Activated naive CD8-positive, alpha-beta T cell treated with anti-CD3 and anti-CD28 coated beads, Interleukin-2, amount 50 U/mL, for 24 hours (primary cell): ENCODE results near the gene ABCC11.
"Not testable (repeated sequence)": the region's sequence is repeated elsewhere in the genome, so short reads cannot be mapped to it uniquely, and the experiment has no call there.

Source experiments
- ATAC-seq: fragments of 150-1000 bp; cut with Tn5 transposase; one replicate; pipeline ENCODE4 v1.10.0; 2021
- DNase-seq: peaks from one replicate; pipeline ENCODE4 v3.0.0; 2021
- H3K27ac Mint-ChIP-seq: one replicate; pipeline ENCODE4 v1.8.0; 2021; ENCODE audit warnings: mild to moderate bottlenecking, mixed read lengths
- H3K27me3 Mint-ChIP-seq: one replicate; pipeline ENCODE4 v1.8.0; 2021; ENCODE audit warnings: mixed read lengths
- H3K36me3 Mint-ChIP-seq: one replicate; pipeline ENCODE4 v1.8.0; 2021; ENCODE audit warnings: low read depth, mixed read lengths
- H3K4me1 Mint-ChIP-seq: one replicate; pipeline ENCODE4 v1.8.0; 2021; ENCODE audit warnings: mixed read lengths
- H3K4me3 Mint-ChIP-seq: one replicate; pipeline ENCODE4 v1.8.0; 2021; ENCODE audit warnings: mild to moderate bottlenecking, moderate library complexity, mixed read lengths
- H3K9me3 Mint-ChIP-seq: one replicate; pipeline ENCODE4 v1.8.0; 2021; ENCODE audit warnings: mixed read lengths

The ABCC11 gene

GRCh38 chr16:48271728-48272127, 24.4 kb upstream of the ABCC11 start:
- Mint-ChIP-seq H3K9me3 (no peaks in the 10 kb centered on the region), H3K27ac (no peak overlapping the region), H3K36me3 (peaks cover 10% of the 10 kb centered on the region), H3K4me1 (peaks cover 2% of the 10 kb centered on the region), H3K27me3 (no peaks in the 10 kb centered on the region), H3K4me3 (no peak overlapping the region)
- ATAC-seq (no peak), DNase-seq (no peak)

DNA sequence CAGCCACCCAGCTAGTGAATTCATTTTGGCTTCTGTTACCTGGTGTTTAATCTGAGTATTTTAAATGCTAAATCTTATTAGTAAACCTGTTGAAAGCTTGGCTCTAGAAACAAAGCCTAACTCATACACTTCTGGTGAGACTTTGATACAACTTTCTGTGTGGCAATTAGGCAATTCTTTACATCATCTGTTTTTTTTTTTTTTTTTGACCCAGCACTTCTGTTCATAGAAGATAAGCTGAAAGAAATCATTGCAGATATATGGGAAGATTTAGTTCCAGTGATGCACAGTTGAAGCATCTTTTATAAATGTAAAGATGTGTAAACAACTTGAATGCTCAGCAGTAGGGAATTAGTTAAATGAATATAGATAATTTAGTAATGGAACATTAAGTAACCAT, 21.7 kb upstream of the ABCC11 start:
- peaks cover 26% of the 10 kb centered on the region for H3K36me3 Mint-ChIP-seq
- no peaks in the 10 kb centered on the region for H3K27me3 Mint-ChIP-seq
- no peak overlapping the region for H3K4me3 Mint-ChIP-seq
- H3K4me1 Mint-ChIP-seq: peaks cover 7% of the 10 kb centered on the region
- no peak overlapping the region for H3K27ac Mint-ChIP-seq
- DNase-seq (no peak), ATAC-seq (no peak)
- H3K9me3 Mint-ChIP-seq: no peaks in the 10 kb centered on the region

GRCh38 chr16:48262631-48263030, 15.3 kb upstream of the ABCC11 start:
- no peak overlapping the region for H3K27ac Mint-ChIP-seq
- peaks cover 5% of the 10 kb centered on the region for H3K4me1 Mint-ChIP-seq
- ATAC-seq (no peak), DNase-seq (no peak)
- no peak overlapping the region for H3K4me3 Mint-ChIP-seq
- peaks cover 7% of the 10 kb centered on the region for H3K9me3 Mint-ChIP-seq
- no peaks in the 10 kb centered on the region for H3K27me3 Mint-ChIP-seq
- H3K36me3 Mint-ChIP-seq: peaks cover 59% of the 10 kb centered on the region

- no peak for ATAC-seq
- Mint-ChIP-seq H3K9me3 (peaks cover 7% of the 10 kb centered on the region), H3K27ac (no peak overlapping the region), H3K36me3 (peaks cover 62% of the 10 kb centered on the region), H3K4me3 (no peak overlapping the region), H3K27me3 (no peaks in the 10 kb centered on the region), H3K4me1 (peaks cover 5% of the 10 kb centered on the region)
- DNase-seq: no peak
These were observed 14.2 kb upstream of the ABCC11 start for GRCh38 chr16:48261569-48261968.

DNA sequence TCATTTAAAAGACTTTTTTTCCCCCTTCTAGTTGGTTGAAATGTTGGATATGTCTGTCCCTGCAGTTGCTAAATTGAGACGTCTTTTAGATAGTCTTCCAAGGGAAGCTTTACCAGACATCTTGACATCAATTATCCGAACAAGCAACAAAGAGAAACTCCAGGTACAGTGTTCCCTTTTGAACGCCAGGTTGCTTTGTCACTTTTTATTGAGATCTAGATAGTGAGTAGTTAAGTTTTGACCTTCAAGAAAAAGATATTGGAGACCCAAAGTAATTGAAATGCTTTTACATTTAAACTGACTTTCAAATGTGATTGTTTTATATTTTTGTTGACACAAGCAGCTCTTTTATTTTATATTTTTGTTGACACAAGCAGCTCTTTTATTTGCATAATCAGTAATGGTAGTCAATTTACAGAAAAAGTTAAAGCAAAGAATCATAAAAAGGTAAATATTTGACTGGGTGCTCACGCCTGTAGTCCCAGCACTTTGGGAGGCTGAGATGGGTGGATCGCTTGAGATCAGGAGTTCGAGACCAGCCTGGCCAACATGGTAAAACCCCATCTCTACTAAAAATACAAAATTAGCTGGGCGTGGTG, 9.3 kb upstream of the ABCC11 start:
- H3K9me3 Mint-ChIP-seq: no peaks in the 10 kb centered on the region
- H3K27ac Mint-ChIP-seq: no peak overlapping the region
- no peaks in the 10 kb centered on the region for H3K27me3 Mint-ChIP-seq
- DNase-seq (no peak), ATAC-seq (no peak)
- H3K36me3 Mint-ChIP-seq: peaks cover 53% of the 10 kb centered on the region
- H3K4me1 Mint-ChIP-seq: no peaks in the 10 kb centered on the region
- H3K4me3 Mint-ChIP-seq: no peak overlapping the region

GRCh38 chr16:48252013-48252412, 4.7 kb upstream of the ABCC11 start:
- H3K4me3 Mint-ChIP-seq: no peak overlapping the region
- no peaks in the 10 kb centered on the region for H3K27me3 Mint-ChIP-seq
- no peaks in the 10 kb centered on the region for H3K9me3 Mint-ChIP-seq
- DNase-seq (no peak), ATAC-seq (no peak)
- H3K36me3 Mint-ChIP-seq: peaks cover 30% of the 10 kb centered on the region
- no peak overlapping the region for H3K27ac Mint-ChIP-seq
- peaks cover 14% of the 10 kb centered on the region for H3K4me1 Mint-ChIP-seq

- DNase-seq (no peak), ATAC-seq (no peak)
- Mint-ChIP-seq H3K9me3 (no peaks in the 10 kb centered on the region), H3K27ac (no peak overlapping the region), H3K4me1 (peaks cover 26% of the 10 kb centered on the region), H3K27me3 (no peaks in the 10 kb centered on the region), H3K4me3 (no peak overlapping the region), H3K36me3 (peaks cover 24% of the 10 kb centered on the region)
These were observed 3.4 kb upstream of the ABCC11 start for GRCh38 chr16:48250520-48251278.

DNA sequence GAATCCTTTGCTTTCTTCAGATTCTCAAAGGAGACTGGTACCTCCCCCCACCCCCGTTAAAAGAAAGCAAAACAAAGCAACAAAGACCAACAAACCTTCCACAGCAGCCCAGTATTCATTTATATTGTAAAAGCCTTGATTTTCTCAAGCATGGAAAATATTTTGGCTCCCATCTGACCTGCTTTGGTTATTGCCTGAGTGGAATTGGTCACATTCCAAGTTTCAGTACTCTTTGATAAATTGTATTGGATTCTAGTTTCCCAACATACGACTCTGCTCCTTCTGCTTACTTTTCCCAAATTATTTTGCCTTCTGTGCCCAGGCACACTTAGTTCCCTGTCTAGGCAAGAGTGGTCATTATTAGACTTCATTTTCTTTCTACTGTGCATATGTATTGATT, 1.3 kb downstream of the ABCC11 start:
- DNase-seq (no peak), ATAC-seq (no peak)
- Mint-ChIP-seq H3K4me1 (peaks cover 40% of the 10 kb centered on the region), H3K27me3 (no peaks in the 10 kb centered on the region), H3K27ac (no peak overlapping the region), H3K4me3 (peak overlapping the region; percentile 96), H3K9me3 (no peaks in the 10 kb centered on the region), H3K36me3 (peaks cover 2% of the 10 kb centered on the region)

- peaks cover 5% of the 10 kb centered on the region for H3K9me3 Mint-ChIP-seq
- peak overlapping the region; percentile 93 for H3K27ac Mint-ChIP-seq
- peaks cover 36% of the 10 kb centered on the region for H3K4me1 Mint-ChIP-seq
- DNase-seq (no peak), ATAC-seq (no peak)
- no peaks in the 10 kb centered on the region for H3K27me3 Mint-ChIP-seq
- H3K36me3 Mint-ChIP-seq: peaks cover 2% of the 10 kb centered on the region
- peak overlapping the region; percentile 96 for H3K4me3 Mint-ChIP-seq
These were observed 2.5 kb downstream of the ABCC11 start for GRCh38 chr16:48244863-48245195.

DNA sequence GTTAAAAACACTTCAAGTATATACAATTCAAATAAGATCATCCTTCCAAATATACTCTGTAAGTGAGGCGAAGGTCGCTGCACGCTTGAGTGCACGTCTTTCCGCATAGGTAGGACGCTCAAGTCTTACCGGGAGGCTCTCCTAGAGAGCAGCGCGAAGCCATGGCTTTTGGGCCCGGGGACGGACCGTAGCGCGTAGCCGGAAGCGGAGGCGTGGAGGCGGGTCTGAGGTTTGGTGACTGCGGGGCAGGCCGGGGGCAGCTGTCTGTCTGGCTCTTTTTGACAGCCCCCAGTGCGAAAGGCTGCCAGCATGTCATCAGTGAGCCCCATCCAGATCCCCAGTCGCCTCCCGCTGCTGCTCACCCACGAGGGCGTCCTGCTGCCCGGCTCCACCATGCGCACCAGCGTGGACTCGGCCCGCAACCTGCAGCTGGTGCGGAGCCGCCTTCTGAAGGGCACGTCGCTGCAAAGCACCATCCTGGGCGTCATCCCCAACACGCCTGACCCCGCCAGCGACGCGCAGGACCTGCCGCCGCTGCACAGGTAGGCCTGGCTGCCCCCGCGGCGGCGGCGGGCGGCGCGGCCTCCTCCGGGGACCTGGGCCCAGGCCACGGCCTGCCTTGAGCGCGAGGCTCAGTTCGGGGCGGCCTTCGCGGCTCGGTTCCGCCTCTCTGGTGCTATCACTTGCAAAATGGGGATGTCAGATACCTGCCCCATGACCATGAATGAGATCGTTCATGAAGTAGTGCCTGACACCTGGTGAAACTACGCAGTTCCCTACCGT, 3.1 kb downstream of the ABCC11 start, which contains the start of gene LONP2:
LONP2 (plus strand) TSS at position 221 of the 783 bp plus-strand sequence; CDS start at position 310, 89 bp downstream.
- DNase-seq: peak; percentile 95
- Mint-ChIP-seq H3K9me3 (peaks cover 5% of the 10 kb centered on the region), H3K4me3 (peak within 1 kb of the TSS; percentile 96), H3K27me3 (no peaks in the 10 kb centered on the region), H3K36me3 (peaks cover 2% of the 10 kb centered on the region), H3K4me1 (peaks cover 36% of the 10 kb centered on the region), H3K27ac (peak within 1 kb of the TSS; percentile 93)
- peak; percentile 98 for ATAC-seq

DNA sequence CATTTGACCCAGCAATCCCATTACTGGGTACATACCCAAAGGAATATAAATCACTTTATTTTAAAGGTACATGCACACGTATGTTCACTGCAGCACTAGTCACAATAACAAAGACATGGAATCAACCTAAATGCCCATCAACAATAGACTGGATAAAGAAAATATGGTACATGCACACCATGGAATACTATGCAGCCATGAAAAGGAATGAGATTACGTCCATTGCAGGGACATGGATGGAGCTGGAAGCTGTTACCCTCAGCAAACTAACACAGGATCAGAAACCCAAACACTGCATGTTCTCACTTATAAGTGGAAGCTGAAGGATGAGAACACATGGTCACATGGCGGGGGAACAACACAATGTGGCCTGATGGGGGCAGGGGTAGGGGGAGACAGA, 7.2 kb downstream of the ABCC11 start:
- H3K4me3 Mint-ChIP-seq, ATAC-seq, H3K9me3 Mint-ChIP-seq, H3K27ac Mint-ChIP-seq, H3K36me3 Mint-ChIP-seq, DNase-seq, H3K27me3 Mint-ChIP-seq: not testable (repeated sequence)
- H3K4me1 Mint-ChIP-seq: peaks cover 12% of the 10 kb centered on the region

DNA sequence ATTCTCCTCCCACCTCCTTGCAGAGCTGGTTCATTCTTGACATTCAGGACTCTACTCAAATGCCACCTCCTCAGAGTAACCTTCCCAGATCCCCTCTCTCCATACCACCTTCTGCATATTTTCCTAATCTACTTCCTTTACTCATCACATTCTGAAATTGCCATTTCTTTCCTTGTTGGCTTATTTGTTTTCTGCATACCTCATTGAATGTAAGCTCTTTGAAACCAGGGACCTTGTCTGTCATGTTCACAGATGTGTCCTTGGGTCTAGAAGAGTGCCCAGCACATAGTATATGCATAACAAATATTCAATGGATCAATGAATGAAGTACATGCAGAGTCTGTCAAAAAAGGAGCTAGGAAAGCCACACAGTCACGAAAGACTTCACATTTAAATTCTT, 11.1 kb downstream of the ABCC11 start:
- DNase-seq: no peak
- Mint-ChIP-seq H3K4me1 (peaks cover 21% of the 10 kb centered on the region), H3K9me3 (peaks cover 5% of the 10 kb centered on the region), H3K27me3 (no peaks in the 10 kb centered on the region), H3K4me3 (no peak overlapping the region), H3K27ac (no peak overlapping the region), H3K36me3 (no peaks in the 10 kb centered on the region)
- no peak for ATAC-seq

DNA sequence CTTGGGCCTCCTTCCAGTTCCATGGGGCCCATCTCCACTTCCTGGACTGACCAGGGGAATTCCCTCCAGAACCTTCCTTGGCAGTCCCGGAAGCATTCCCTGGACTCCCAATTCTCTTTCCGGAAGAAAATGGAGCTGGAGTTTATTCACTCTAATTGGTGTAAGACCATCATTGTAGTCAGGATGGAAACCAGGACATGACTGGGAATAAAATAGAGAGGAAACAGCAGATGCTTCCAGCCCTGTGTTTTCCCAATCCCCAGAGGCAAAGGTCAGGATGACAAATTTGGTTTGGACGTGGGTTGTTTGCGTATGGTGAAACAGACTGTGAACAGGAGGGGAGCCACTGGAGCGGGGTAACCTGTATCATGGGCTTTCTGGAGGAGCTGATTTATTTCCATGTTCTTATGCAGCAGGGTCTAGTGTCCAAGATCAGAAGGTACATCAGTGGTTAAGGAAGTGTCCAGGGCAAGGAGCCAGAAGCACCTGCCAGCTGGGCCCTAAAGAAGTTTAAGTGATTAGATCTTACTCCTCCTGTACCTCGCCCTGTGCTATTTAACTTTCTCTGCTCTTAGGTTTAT, 11.7 kb downstream of the ABCC11 start:
- Mint-ChIP-seq H3K27me3 (no peaks in the 10 kb centered on the region), H3K36me3 (no peaks in the 10 kb centered on the region), H3K4me1 (peaks cover 22% of the 10 kb centered on the region), H3K9me3 (peaks cover 5% of the 10 kb centered on the region), H3K4me3 (no peak overlapping the region), H3K27ac (no peak overlapping the region)
- DNase-seq (no peak), ATAC-seq (no peak)

GRCh38 chr16:48235058-48235555, 12.2 kb downstream of the ABCC11 start:
- H3K27ac Mint-ChIP-seq: no peak overlapping the region
- no peak overlapping the region for H3K4me3 Mint-ChIP-seq
- no peaks in the 10 kb centered on the region for H3K27me3 Mint-ChIP-seq
- H3K9me3 Mint-ChIP-seq: peaks cover 2% of the 10 kb centered on the region
- DNase-seq (no peak), ATAC-seq (no peak)
- no peaks in the 10 kb centered on the region for H3K36me3 Mint-ChIP-seq
- H3K4me1 Mint-ChIP-seq: peaks cover 22% of the 10 kb centered on the region
